22Rv1 (cell line): ENCODE measurements around the gene IQGAP2.

Experiments
- H3K27ac ChIP-seq: fragments of 450-650 bp; 2 replicates; pipeline ENCODE4 v1.5.1; 2017
- ZFX ChIP-seq: fragments of 450-650 bp; IDR thresholded peaks from 2 replicates; pipeline ENCODE4 v1.6.1; 2017; ENCODE audit warnings: antibody characterized with exemption, borderline replicate concordance
- TF ChIP-seq, protein P1 (sequence below): fragments of 450-650 bp; IDR thresholded peaks from 2 replicates; pipeline ENCODE4 v1.5.1; 2017; ENCODE audit warnings: mild to moderate bottlenecking

Gene IQGAP2

DNA sequence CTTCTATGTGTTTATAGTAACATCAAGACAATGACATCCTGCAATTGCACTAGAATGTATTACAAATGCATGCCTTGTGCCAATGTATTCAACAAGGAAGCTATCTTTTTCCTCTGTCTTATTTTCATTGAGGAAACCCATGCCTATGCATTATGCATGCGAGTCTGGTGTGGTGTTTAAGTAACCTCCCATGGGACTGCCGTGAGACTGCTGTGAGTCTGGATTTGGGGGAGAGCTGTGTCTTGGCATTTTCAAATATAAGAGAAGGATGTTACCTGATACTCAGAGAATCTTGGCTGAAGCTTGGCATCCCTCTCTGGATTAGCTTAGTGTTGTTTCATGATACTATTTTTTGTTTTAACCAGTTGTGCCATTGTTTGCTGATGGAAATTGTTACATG lies 121.8 kb downstream of the IQGAP2 start:
- TF ChIP-seq, protein P1, sequence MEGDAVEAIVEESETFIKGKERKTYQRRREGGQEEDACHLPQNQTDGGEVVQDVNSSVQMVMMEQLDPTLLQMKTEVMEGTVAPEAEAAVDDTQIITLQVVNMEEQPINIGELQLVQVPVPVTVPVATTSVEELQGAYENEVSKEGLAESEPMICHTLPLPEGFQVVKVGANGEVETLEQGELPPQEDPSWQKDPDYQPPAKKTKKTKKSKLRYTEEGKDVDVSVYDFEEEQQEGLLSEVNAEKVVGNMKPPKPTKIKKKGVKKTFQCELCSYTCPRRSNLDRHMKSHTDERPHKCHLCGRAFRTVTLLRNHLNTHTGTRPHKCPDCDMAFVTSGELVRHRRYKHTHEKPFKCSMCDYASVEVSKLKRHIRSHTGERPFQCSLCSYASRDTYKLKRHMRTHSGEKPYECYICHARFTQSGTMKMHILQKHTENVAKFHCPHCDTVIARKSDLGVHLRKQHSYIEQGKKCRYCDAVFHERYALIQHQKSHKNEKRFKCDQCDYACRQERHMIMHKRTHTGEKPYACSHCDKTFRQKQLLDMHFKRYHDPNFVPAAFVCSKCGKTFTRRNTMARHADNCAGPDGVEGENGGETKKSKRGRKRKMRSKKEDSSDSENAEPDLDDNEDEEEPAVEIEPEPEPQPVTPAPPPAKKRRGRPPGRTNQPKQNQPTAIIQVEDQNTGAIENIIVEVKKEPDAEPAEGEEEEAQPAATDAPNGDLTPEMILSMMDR, result no peak
- no peak for TF ChIP-seq ZFX
- H3K27ac ChIP-seq, result no peak overlapping the region

DNA sequence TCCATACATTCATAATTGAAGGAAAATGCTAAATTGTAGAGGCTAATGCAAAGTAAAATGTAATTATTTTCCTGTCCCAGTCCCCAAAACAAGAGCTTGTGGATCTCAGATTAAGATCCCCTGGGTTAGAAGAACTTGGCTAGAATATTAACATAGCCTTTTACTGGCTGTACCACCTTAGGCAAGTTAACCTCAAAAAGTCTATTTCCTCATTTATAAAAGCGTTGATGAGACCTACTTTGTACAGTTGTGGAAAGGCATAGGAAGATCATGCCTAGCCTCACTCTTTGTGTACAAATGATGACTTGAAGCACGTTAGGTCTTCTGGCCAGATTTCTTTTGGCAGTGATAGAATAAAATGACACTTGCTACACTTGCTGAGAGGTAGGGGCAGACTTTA lies 122.9 kb downstream of the IQGAP2 start:
- H3K27ac ChIP-seq, result no peak overlapping the region
- TF ChIP-seq, protein P1, result no peak
- no peak for TF ChIP-seq ZFX

DNA sequence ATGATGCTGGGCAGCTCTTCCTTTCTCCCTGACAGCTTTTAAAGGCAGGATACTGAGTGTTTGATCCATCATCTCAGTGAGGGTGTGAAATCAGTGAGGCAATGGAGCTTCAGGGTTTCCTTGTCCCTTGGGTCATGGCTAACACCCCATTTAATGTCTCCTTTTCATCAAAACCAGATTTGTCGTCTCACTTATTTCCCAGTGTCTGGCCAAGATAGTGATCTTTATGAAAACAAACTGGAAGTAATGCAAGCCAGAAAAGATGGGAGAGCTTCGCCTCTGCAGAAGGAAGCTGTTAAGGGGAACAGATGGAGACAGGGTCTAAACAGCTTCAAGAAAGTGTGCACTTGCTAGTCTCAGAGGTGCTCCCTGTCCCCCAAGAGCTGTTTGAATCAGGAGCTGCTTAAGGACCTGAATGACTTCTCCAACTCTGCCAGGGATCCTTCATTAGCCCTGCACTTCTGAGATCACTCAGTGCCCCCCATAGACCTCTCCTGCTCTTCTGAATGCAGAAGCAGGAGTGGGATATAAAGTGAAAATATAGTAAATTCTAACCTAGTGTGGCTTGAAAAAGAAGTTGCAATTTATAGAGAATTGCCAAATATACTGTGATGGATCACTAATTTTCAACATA lies 124.0 kb downstream of the IQGAP2 start:
- TF ChIP-seq ZFX, result no peak
- TF ChIP-seq, protein P1, result no peak
- no peak overlapping the region for H3K27ac ChIP-seq

DNA sequence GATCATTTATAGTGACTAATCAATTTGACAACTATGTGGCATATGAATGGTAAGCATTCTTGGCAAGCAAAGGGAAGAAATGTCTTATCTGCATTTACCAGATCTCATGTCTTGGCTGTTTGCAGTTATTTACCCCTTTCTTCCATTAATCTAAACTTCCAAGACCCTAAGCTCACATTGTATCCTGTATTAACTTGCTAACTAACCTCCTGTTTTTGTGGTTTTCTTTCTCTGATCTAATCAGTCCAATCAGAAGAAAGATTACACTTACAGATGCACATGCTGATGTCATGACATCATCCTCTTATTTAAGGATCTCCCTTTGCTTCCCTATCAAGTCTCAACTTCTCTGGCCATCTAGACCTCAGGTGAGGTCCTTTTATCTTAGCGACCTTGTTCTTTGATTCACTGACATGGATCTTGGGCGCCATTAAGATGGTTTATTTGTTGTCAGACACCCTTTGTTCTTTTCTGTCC lies 124.6 kb downstream of the IQGAP2 start:
- H3K27ac ChIP-seq, result no peak overlapping the region
- TF ChIP-seq, protein P1, result no peak
- TF ChIP-seq ZFX, result no peak

DNA sequence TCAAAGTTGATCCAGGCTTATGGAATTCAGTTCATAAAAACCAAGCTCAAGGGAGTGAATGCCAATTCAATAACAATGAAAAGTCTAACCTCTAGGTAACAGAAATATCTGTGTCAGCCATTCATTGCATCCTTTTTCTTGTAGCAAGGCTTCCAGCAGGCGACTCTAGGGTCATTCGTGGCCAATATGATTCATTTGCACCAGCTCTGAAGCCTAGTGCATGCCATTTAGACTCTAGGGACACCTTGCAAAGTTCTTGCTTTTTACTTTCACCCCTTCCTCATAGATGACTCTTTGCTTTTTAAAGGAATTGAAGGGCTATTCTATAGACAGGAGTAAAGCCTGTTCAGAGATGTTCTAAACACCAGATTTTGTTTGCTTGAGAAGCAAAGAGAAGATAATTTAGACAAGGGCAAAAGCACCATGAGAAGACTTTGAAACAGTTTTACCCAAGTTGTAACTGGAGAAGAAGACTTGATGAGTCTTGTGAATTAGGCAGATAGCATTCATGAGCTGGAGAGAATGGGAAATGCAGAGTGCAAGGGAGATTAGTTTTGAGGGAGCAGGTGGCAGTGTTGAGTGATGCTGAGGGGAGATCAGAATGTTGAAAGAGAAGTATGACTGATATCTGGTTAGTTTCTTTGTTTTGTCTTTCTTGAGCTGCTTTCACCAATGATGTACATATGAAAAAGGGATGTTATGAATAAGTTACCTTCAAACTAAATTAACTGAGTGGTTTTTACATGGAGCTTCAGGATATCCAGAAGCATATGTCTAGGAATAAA lies 125.7 kb downstream of the IQGAP2 start:
- TF ChIP-seq, protein P1, result no peak
- H3K27ac ChIP-seq, result no peak overlapping the region

DNA sequence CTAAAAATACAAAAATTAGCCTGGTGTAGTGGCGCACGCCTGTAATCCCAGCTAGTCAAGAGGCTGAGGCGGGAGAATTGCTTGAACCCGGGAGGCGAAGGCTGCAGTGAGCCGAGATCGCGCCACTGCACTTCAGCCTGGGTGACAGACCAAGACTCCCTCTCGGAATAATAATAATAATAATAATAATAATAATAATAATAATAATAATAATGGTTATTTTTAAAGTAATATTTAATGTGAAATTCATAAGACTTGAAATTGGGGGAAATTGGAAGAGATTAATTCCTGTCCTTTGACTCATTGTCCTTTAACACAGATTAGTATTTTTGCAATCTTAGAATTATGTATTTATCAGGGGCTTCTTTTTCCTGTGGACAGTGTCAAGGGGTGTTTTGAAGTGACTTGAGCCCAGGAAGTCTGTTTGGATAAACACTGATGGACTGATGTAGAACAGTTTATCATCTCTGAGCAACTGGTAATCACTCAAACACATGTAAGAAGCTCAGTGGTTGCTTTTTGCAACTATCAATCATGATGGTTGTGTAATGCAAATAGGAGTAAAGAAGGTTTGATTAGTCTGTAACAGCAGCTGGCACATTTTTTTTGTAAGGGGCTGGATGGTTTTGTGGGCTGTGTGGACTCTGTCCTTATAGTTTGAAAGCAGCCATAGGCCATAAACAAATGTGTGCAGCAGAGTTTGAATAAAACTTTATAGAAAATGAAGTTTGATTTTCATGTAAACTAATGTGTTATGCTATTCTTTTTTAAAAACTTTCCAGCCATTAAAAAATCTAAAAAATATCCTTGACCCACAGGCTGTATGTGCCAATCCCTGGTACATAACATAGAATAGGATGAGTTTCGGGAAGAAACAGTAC lies 126.6 kb downstream of the IQGAP2 start:
- TF ChIP-seq, protein P1, result no peak
- no peak for TF ChIP-seq ZFX
- no peak overlapping the region for H3K27ac ChIP-seq

DNA sequence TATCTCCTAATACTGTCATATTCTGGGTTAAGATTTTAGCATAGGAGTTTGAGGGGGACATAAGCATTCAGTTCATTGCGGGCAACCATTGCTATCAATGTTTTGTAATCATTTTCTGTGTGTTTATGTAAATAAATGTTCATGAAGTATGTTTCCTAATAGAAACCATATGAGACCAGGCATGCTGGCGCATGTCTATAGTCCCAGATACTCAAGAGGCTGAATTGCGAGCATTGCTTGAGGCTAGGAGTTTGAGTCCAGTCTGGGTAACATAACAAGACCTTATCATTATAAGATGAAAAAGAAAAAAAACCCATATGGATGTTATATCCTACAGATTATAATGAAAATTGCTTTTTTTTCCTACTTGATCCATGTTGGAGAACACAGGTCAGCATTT lies 129.0 kb downstream of the IQGAP2 start:
- TF ChIP-seq, protein P1, result no peak
- TF ChIP-seq ZFX, result no peak
- H3K27ac ChIP-seq, result no peak overlapping the region
